Loucy (cell line): ENCODE results near the gene NPAT.

Experiments
- CTCF ChIP-seq: fragments of 200-600 bp; sonication (generic); conservative IDR thresholded peaks from 2 replicates; pipeline ENCODE4 v1.5.1; 2014; ENCODE audit warnings: mild to moderate bottlenecking, antibody characterized with exemption, low read length
- EZH2phosphoT487 ChIP-seq: fragments of 200-600 bp; IDR thresholded peaks from 2 replicates; pipeline ENCODE4 v1.6.1; 2018; ENCODE audit warnings: antibody characterized with exemption, mild to moderate bottlenecking, moderate library complexity, borderline replicate concordance

- TF ChIP-seq CTCF (no peak), EZH2phosphoT487 (no peak)
These were observed 3.6 kb upstream of the NPAT start for GRCh38 chr11:108226036-108226435.
